Hepatocyte (in vitro differentiated cells): ENCODE results near the gene HOXB3. TPM values are rescaled to one million over a fixed set of nuclear protein-coding genes. Genes with fewer than 3 reads are reported as not detected.
"Not testable (repeated sequence)": the region's sequence is repeated elsewhere in the genome, so short reads cannot be mapped to it uniquely, and the experiment has no call there.

Experiments used
- DNase-seq: peaks from one replicate; pipeline ENCODE4 v3.0.0-alpha.2; 2016; ENCODE audit warnings: low spot score
- H2AFZ ChIP-seq: fragments of 200-600 bp; sonication (generic); 2 replicates; pipeline ENCODE4 v1.6.0; 2016; ENCODE audit warnings: antibody characterized with exemption, mild to moderate bottlenecking
- H3K27ac ChIP-seq: fragments of 200-600 bp; sonication (generic); 2 replicates; pipeline ENCODE4 v1.5.1; 2016; ENCODE audit warnings: mild to moderate bottlenecking
- H3K27me3 ChIP-seq: fragments of 200-600 bp; sonication (generic); 2 replicates; pipeline ENCODE4 v1.6.1; 2016
- H3K36me3 ChIP-seq: fragments of 200-600 bp; sonication (generic); replicated peaks from 2 replicates; pipeline ENCODE4 v1.5.1; 2016; ENCODE audit warnings: low read depth; ENCODE audit not compliant: insufficient read depth
- H3K4me1 ChIP-seq: fragments of 200-600 bp; sonication (generic); 2 replicates; pipeline ENCODE4 v1.5.1; 2016; ENCODE audit warnings: mild to moderate bottlenecking, moderate library complexity; ENCODE audit not compliant: insufficient read depth
- H3K4me2 ChIP-seq: fragments of 200-600 bp; sonication (generic); 2 replicates; pipeline ENCODE4 v1.6.0; 2016
- H3K4me3 ChIP-seq: fragments of 200-600 bp; sonication (generic); 2 replicates; pipeline ENCODE4 v1.5.1; 2016; ENCODE audit warnings: mild to moderate bottlenecking
- H3K79me2 ChIP-seq: fragments of 200-600 bp; sonication (generic); 2 replicates; pipeline ENCODE4 v1.6.0; 2017; ENCODE audit warnings: mild to moderate bottlenecking
- H3K9me2 ChIP-seq: fragments of 200-600 bp; sonication (generic); replicated peaks from 2 replicates; pipeline ENCODE4 v1.6.0; 2017; ENCODE audit warnings: mild to moderate bottlenecking; ENCODE audit not compliant: insufficient read depth
- H3K9me3 ChIP-seq: fragments of 200-600 bp; sonication (generic); 2 replicates; pipeline ENCODE4 v1.5.1; 2016; ENCODE audit warnings: low read depth, mild to moderate bottlenecking
- H4K20me1 ChIP-seq: fragments of 200-600 bp; sonication (generic); 2 replicates; pipeline ENCODE4 v1.6.0; 2016; ENCODE audit warnings: mild to moderate bottlenecking; ENCODE audit not compliant: insufficient read depth, poor library complexity, severe bottlenecking
- CTCF ChIP-seq: fragments of 200-600 bp; sonication (generic); IDR thresholded peaks from 2 replicates; pipeline ENCODE4 v1.5.1; 2016; ENCODE audit warnings: antibody characterized with exemption, mild to moderate bottlenecking; ENCODE audit not compliant: poor library complexity
- EZH2 ChIP-seq: fragments of 200-600 bp; sonication (generic); IDR thresholded peaks from 2 replicates; pipeline ENCODE4 v1.6.1; 2016; ENCODE audit warnings: antibody characterized with exemption, mild to moderate bottlenecking, borderline replicate concordance
- EZH2phosphoT487 ChIP-seq: fragments of 200-600 bp; sonication (generic); IDR thresholded peaks from one replicate; pipeline ENCODE4 v1.6.1; 2018; ENCODE audit warnings: antibody characterized with exemption, mild to moderate bottlenecking, low read depth, moderate library complexity; ENCODE audit not compliant: unreplicated experiment, severe bottlenecking
- WGBS: methylation state at CpG from one replicate; pipeline ENCODE4 v1.1.6; 2016; ENCODE audit warnings: low lambda C conversion rate; ENCODE audit errors: missing lambda C conversion rate; 5-methylcytosine and 5-hydroxymethylcytosine counted together
- polyA plus RNA-seq: library from polyadenylated mRNA; unstranded; fragments of >200 nt; fragmentation: Nextera tagmentation; extraction: Ambion mirVana; gene quantifications from 2 replicates; pipeline ENCODE4 v1.2.1, GENCODE V29; 2016
- total RNA-seq: library from RNA; depleted of rRNA; stranded (reverse); fragments of >200 nt; gene quantifications from 2 replicates; pipeline ENCODE4 v1.2.3, GENCODE V29; 2014

Gene HOXB3
- total and polyA plus RNA-seq, 2 experiments from 2014 or later, result 1.8 to 5.9 TPM

- no peak overlapping the region for H2AFZ ChIP-seq
- no peaks in the 10 kb centered on the region for H3K36me3 ChIP-seq
Measured at GRCh38 chr17:48537316-48537715, 52.7 kb downstream of the HOXB3 start.

GRCh38 chr17:48535793-48536559 is 54.1 kb downstream of the HOXB3 start:
- H4K20me1 ChIP-seq, H3K36me3 ChIP-seq, H3K27ac ChIP-seq, H3K9me2 ChIP-seq, H2AFZ ChIP-seq, DNase-seq, H3K79me2 ChIP-seq, H3K9me3 ChIP-seq, H3K4me2 ChIP-seq, H3K4me1 ChIP-seq, H3K4me3 ChIP-seq: not testable (repeated sequence)
- peaks cover 63% of the 10 kb centered on the region for H3K27me3 ChIP-seq
- WGBS, result 95% methylated on average over 9 of the region's 9 CpGs

More at GRCh38 chr17:48537316-48537715, 52.7 kb downstream of the HOXB3 start:
- TF ChIP-seq EZH2phosphoT487 (no peak), EZH2 (no peak), CTCF (no peak)
- H3K9me2 ChIP-seq, result no peaks in the 10 kb centered on the region
- H3K79me2 ChIP-seq, result peaks cover 6% of the 10 kb centered on the region
- H3K4me3 ChIP-seq, result no peak overlapping the region
- H3K9me3 ChIP-seq, result no peaks in the 10 kb centered on the region
- 84% methylated on average over 3 of the region's 3 CpGs for WGBS
- H3K27ac ChIP-seq, result no peak overlapping the region
- H3K4me2 ChIP-seq, result no peak overlapping the region
- peaks cover 62% of the 10 kb centered on the region for H3K27me3 ChIP-seq
- no peak for DNase-seq
- peaks cover 4% of the 10 kb centered on the region for H3K4me1 ChIP-seq
- no peaks in the 10 kb centered on the region for H4K20me1 ChIP-seq

- 65% methylated on average over 8 of the region's 8 CpGs for WGBS
- Histone ChIP-seq H3K36me3 (no peaks in the 10 kb centered on the region), H3K9me2 (no peaks in the 10 kb centered on the region), H3K79me2 (no peaks in the 10 kb centered on the region), H3K27ac (no peak overlapping the region), H3K4me2 (no peak overlapping the region), H3K4me3 (no peak overlapping the region), H3K9me3 (no peaks in the 10 kb centered on the region), H3K27me3 (peaks cover 71% of the 10 kb centered on the region), H3K4me1 (peaks cover 5% of the 10 kb centered on the region), H2AFZ (no peak overlapping the region), H4K20me1 (no peaks in the 10 kb centered on the region)
- no peak for DNase-seq
- no peak for TF ChIP-seq CTCF
- no peak for TF ChIP-seq EZH2phosphoT487
- TF ChIP-seq EZH2, result no peak
Measured at GRCh38 chr17:48532261-48532660, 57.8 kb downstream of the HOXB3 start.

GRCh38 chr17:48530887-48531272 is 59.2 kb downstream of the HOXB3 start, which contains the start of gene HOXB1:
Gene HOXB1, minus strand, starts transcription at chr17:48531011. Its CDS starts 107 bp downstream, at chr17:48530904.
- Histone ChIP-seq H3K4me2 (no peak within 1 kb of the TSS), H3K27me3 (peaks cover 80% of the 10 kb centered on the region), H3K4me3 (no peak within 1 kb of the TSS)

More at GRCh38 chr17:48530887-48531272, 59.2 kb downstream of the HOXB3 start, which contains the start of gene HOXB1:
- 61% methylated on average over 11 of the region's 15 CpGs for WGBS
- Histone ChIP-seq H3K79me2 (no peaks in the 10 kb centered on the region), H3K9me2 (no peaks in the 10 kb centered on the region), H4K20me1 (no peaks in the 10 kb centered on the region), H3K36me3 (no peaks in the 10 kb centered on the region), H3K4me1 (peaks cover 9% of the 10 kb centered on the region), H2AFZ (no peak within 1 kb of the TSS), H3K9me3 (no peaks in the 10 kb centered on the region), H3K27ac (no peak within 1 kb of the TSS)
- DNase-seq, result no peak
- no peak for TF ChIP-seq EZH2phosphoT487
- no peak for TF ChIP-seq EZH2
- no peak for TF ChIP-seq CTCF
